HepG2 (cell line): ENCODE measurements around the gene U2AF1L4. TPM values are rescaled to one million over a fixed set of nuclear protein-coding genes. Genes with fewer than 3 reads are reported as not detected.
A peak's percentile ranks its signal among the peaks of the same experiment; 100 is the strongest.

Source experiments
- ATAC-seq: fragments of 200-7000 bp; cut with Tn5 transposase; 3 replicates; pipeline ENCODE4 v1.9.1; 2020; ENCODE audit warnings: mild to moderate bottlenecking, moderate library complexity
- BruUV-seq: library from RNA; stranded (reverse); fragments of 400-500 nt; replicated peaks from 2 replicates; lab custom pipeline; 2021; lab: Mats Ljungman, UMichigan
- CTCF ChIA-PET: fragments of 300-600 bp; formaldehyde crosslinking; extraction: SDS; loops from one replicate; lab custom pipeline; 2021; ENCODE audit warnings: low total read pairs, inconsistent platforms, low intra/inter-chr PET ratio; lab: Yijun Ruan, JAX
- POLR2A ChIA-PET: fragments of 350-600 bp; sonication (Branson Sonifier 250); formaldehyde crosslinking; loops from one replicate; lab custom pipeline; 2020; ENCODE audit warnings: antibody characterized with exemption, inconsistent platforms; lab: Yijun Ruan, JAX
- DNase-seq: peaks from one replicate; pipeline ENCODE4 v3.0.0-alpha.2; 2015; ENCODE audit warnings: low spot score
- FAIRE-seq: peaks from 3 replicates; lab custom pipeline; 2011; peaks lifted over from hg19 to GRCh38; lab: Jason Lieb, UNC
- H2AFZ ChIP-seq: one replicate; pipeline ENCODE4 v1.6.1; 2011; ENCODE audit warnings: low read length, inconsistent platforms
- H3K27ac ChIP-seq: fragments of 300-600 bp; 3 replicates; pipeline ENCODE4 v1.8.0; 2011; ENCODE audit warnings: mixed run types, mild to moderate bottlenecking, mixed read lengths, low read length, inconsistent platforms; ENCODE audit not compliant: insufficient read depth; ENCODE audit errors: extremely low read length
- H3K27me3 ChIP-seq, 2 experiments: fragments of 200-600 bp in 1 of 2; 2 replicates in 1 of 2; 3 replicates in 1 of 2; pipeline versions ENCODE4 v1.6.0 to v1.8.0; 2011; ENCODE audit warnings: low read length in 2 of 2, mild to moderate bottlenecking in 2 of 2, moderate library complexity in 2 of 2, inconsistent platforms in 1 of 2; ENCODE audit not compliant: insufficient read depth in 2 of 2, control insufficient read depth in 1 of 2
- H3K36me3 ChIP-seq, 2 experiments: fragments of 200-600 bp in 1 of 2; replicated peaks in 1 of 2; 2 replicates in 1 of 2; 3 replicates in 1 of 2; pipeline versions ENCODE4 v1.5.1 to v1.8.0; 2011; ENCODE audit warnings: low read length in 2 of 2, inconsistent platforms in 1 of 2; ENCODE audit not compliant: insufficient read depth in 2 of 2, control insufficient read depth in 1 of 2
- H3K4me1 ChIP-seq: 2 replicates; pipeline ENCODE4 v1.5.1; 2012; ENCODE audit warnings: low read length, inconsistent platforms; ENCODE audit not compliant: insufficient read depth
- H3K4me2 ChIP-seq: 2 replicates; pipeline ENCODE4 v1.6.0; 2011; ENCODE audit warnings: low read depth, low read length, inconsistent platforms
- H3K4me3 ChIP-seq, 3 experiments: fragments of 200-600 bp in 1 of 3; sonication (generic), shearing (Covaris generic) in 1 of 3; replicated peaks in 1 of 3; 2 replicates each; pipeline ENCODE4 v1.5.1; 2011 to 2016; ENCODE audit warnings: low read length in 3 of 3, inconsistent platforms in 2 of 3, low read depth in 2 of 3, mild to moderate bottlenecking in 2 of 3, control low read depth in 1 of 3, mixed read lengths in 1 of 3; ENCODE audit not compliant: insufficient read depth in 1 of 3
- H3K79me2 ChIP-seq: one replicate; pipeline ENCODE4 v1.6.1; 2011; ENCODE audit warnings: low read length, inconsistent platforms; ENCODE audit not compliant: insufficient read depth
- H3K9ac ChIP-seq: 2 replicates; pipeline ENCODE4 v1.6.0; 2011; ENCODE audit warnings: mild to moderate bottlenecking, low read depth, low read length, inconsistent platforms; ENCODE audit not compliant: insufficient read depth
- H3K9me3 ChIP-seq: 2 replicates; pipeline ENCODE4 v1.5.1; 2012; ENCODE audit warnings: mild to moderate bottlenecking, low read length
- H4K20me1 ChIP-seq: 2 replicates; pipeline ENCODE4 v1.6.0; 2011; ENCODE audit warnings: inconsistent platforms, mild to moderate bottlenecking, low read length, moderate library complexity; ENCODE audit not compliant: insufficient read depth
- AGO2 ChIP-seq: fragments of 200-400 bp; formaldehyde crosslinking; optimal IDR thresholded peaks from 2 replicates; pipeline ENCODE3; 2017; ENCODE audit warnings: mild to moderate bottlenecking, low read depth, low read length, moderate library complexity
- ARHGAP35 ChIP-seq: sonication (generic); formaldehyde crosslinking; IDR thresholded peaks from 2 replicates; pipeline ENCODE4 v1.9.0; 2022; ENCODE audit warnings: mild to moderate bottlenecking, inconsistent platforms, moderate library complexity, missing genetic modification reagents, borderline replicate concordance
- HNRNPL ChIP-seq: fragments of 200-400 bp; formaldehyde crosslinking; IDR thresholded peaks from 2 replicates; pipeline ENCODE4 v1.6.1; 2017; ENCODE audit warnings: mild to moderate bottlenecking, low read depth, low read length
- HOXA7 ChIP-seq: sonication (generic); formaldehyde crosslinking; IDR thresholded peaks from 2 replicates; pipeline ENCODE4 v1.8.1; 2022; ENCODE audit warnings: mild to moderate bottlenecking, missing genetic modification reagents, moderate library complexity
- MAFK ChIP-seq, 2 experiments: IDR thresholded peaks in 1 of 2; conservative IDR thresholded peaks in 1 of 2; 2 replicates each; pipeline ENCODE4 v1.6.1; 2011; ENCODE audit warnings: improper control_type of control experiment in 2 of 2, low read length in 2 of 2
- NRL ChIP-seq: sonication (generic); formaldehyde crosslinking; IDR thresholded peaks from 2 replicates; pipeline ENCODE4 v1.5.0; 2020; ENCODE audit warnings: missing genetic modification reagents, mild to moderate bottlenecking, moderate library complexity, borderline replicate concordance
- ZFP62 ChIP-seq: sonication (generic); formaldehyde crosslinking; IDR thresholded peaks from 2 replicates; pipeline ENCODE4 v1.4.0; 2020; ENCODE audit warnings: missing genetic modification reagents
- ZNF260 ChIP-seq: sonication (generic); formaldehyde crosslinking; IDR thresholded peaks from 2 replicates; pipeline ENCODE4 v1.4.0; 2020; ENCODE audit warnings: missing genetic modification reagents, low read depth, mild to moderate bottlenecking, borderline replicate concordance
- ZNF597 ChIP-seq: sonication (generic); formaldehyde crosslinking; IDR thresholded peaks from 2 replicates; pipeline ENCODE4 v1.5.0; 2020; ENCODE audit warnings: missing genetic modification reagents
- ZNF75D ChIP-seq: sonication (generic); formaldehyde crosslinking; IDR thresholded peaks from 2 replicates; pipeline ENCODE4 v1.8.1; 2023; ENCODE audit warnings: missing genetic modification reagents, mild to moderate bottlenecking, borderline replicate concordance
- WGBS: methylation state at CpG from one replicate; pipeline ENCODE4 v1.1.6; 2017; ENCODE audit warnings: low lambda C conversion rate; 5-methylcytosine and 5-hydroxymethylcytosine counted together
- in situ Hi-C: cut with HindIII; loops from 2 replicates; pipeline ENCODE4 v1.10.0; 2017; ENCODE audit warnings: low pct_unique_long_range_greater_than_20kb; ENCODE audit not compliant: extremely low pct_ligation_motif_present
- intact Hi-C: fragments of 100-400 bp; cut with micrococcal nuclease; formaldehyde crosslinking; loops from one replicate; pipeline ENCODE4 v1.10.0; 2022; ENCODE audit not compliant: unreplicated experiment
- polyA plus RNA-seq, 8 experiments: library from polyadenylated mRNA; depleted of rRNA in 3 of 8; stranded (reverse) in 7 of 8; unstranded in 1 of 8; fragments of >200 nt; fragmentation: Illumina TruSeq in 4 of 8; extraction: Trizol in 4 of 8; gene quantifications; 2 replicates each; pipeline versions ENCODE4 v1.2.1 to v1.2.3, GENCODE V29; 2011 to 2016; ENCODE audit warnings: low read depth in 4 of 8, missing spikeins in 1 of 8, mixed read lengths in 1 of 8; ENCODE audit not compliant: insufficient read depth in 1 of 8
- total RNA-seq, 5 experiments: library from RNA; depleted of rRNA; stranded (reverse); fragments of >200 nt; fragmentation: Illumina TruSeq; extraction: Trizol; gene quantifications; 2 replicates each; pipeline ENCODE4 v1.2.3, GENCODE V29; 2016; ENCODE audit warnings: low read depth in 1 of 5

U2AF1L4 gene
- total and polyA plus RNA-seq, 2 of the 13 experiments (the other 11 are each of a cell fraction or from before 2014, with no cell fraction given): 7.9 to 15.4 TPM

GRCh38 chr19:35789978-35790944 is 45.0 kb upstream of the U2AF1L4 start:
- CTCF ChIA-PET: no interaction called here
- peak; percentile 2 for ATAC-seq
- TF ChIP-seq HNRNPL (peak; percentile 3; the same call in 1 of the 2 replicates), ZFP62 (CRISPR knock-in tag) (no peak), NRL (CRISPR knock-in tag) (0 out of 2 replicates have a peak, but pooled peaks have one; percentile 14), ARHGAP35 (CRISPR knock-in tag) (no peak), ZNF597 (no peak), AGO2 (peak; percentile 7), ZNF75D (CRISPR knock-in tag) (no peak), ZNF260 (no peak), MAFK (conservative IDR thresholded peaks at IDR 0.05 in 1 of 2, IDR thresholded peaks at IDR 0.05 in 1 of 2; ENCODE audit: low read length in 2 of 2) (no peak), HOXA7 (CRISPR knock-in tag) (no peak)
- H3K36me3 ChIP-seq: no peaks in the 10 kb centered on the region
- POLR2A ChIA-PET: interaction anchor here (0.9 to 1.6 kb wide), 7 partner anchors 22 to 152 kb away, joined by 3 to 6 read pairs (median 3); partner anchors contain the start of genes LIN37, PRODH2 and PSENEN
- H3K9me3 ChIP-seq: no peaks in the 10 kb centered on the region
- no peak for DNase-seq
- H2AFZ ChIP-seq: no peak overlapping the region
- H3K27ac ChIP-seq: no peak overlapping the region
- no peak for FAIRE-seq
- WGBS: 82% methylated on average over 5 of the region's 19 CpGs
- intact Hi-C loops: no loop called here
- in situ Hi-C loops: no loop called here
- H3K9ac ChIP-seq: no peak overlapping the region
- H3K4me1 ChIP-seq: peaks cover 44% of the 10 kb centered on the region
- no peaks in the 10 kb centered on the region for H3K79me2 ChIP-seq
- H3K27me3 ChIP-seq: peaks cover 0 to 4% of the 10 kb centered on the region in 2 experiments; a peak in 3 of 5 replicates
- H4K20me1 ChIP-seq: no peaks in the 10 kb centered on the region
- peak overlapping the region in 1 of 3 experiments; percentile 34; a peak in 1 of 6 replicates for H3K4me3 ChIP-seq
- no TSS peak for BruUV-seq
- H3K4me2 ChIP-seq: peak overlapping the region; percentile 61
